ENCODE measurements around the gene FARSB.
A peak's percentile ranks its signal among the peaks of the same experiment; 100 is the strongest.
"Not testable (repeated sequence)": the region's sequence is repeated elsewhere in the genome, so short reads cannot be mapped to it uniquely, and the experiment has no call there.

Gene FARSB

GRCh38 chr2:222603501-222603900 lies 52.4 kb downstream of the FARSB start:
- DNase-seq: no peak

GRCh38 chr2:222598611-222599010 lies 57.3 kb downstream of the FARSB start:
- no peak for DNase-seq

GRCh38 chr2:222595581-222595980 lies 60.3 kb downstream of the FARSB start:
- DNase-seq: no peak

- no peak for DNase-seq
Observed at GRCh38 chr2:222594679-222595078, 61.2 kb downstream of the FARSB start.

GRCh38 chr2:222592176-222592575 lies 63.7 kb downstream of the FARSB start:
- DNase-seq: no peak

GRCh38 chr2:222591661-222592060 lies 64.2 kb downstream of the FARSB start:
- DNase-seq: no peak

- not testable (repeated sequence) for DNase-seq
Observed at GRCh38 chr2:222584589-222584988, 71.3 kb downstream of the FARSB start.

GRCh38 chr2:222582928-222583327 lies 73.0 kb downstream of the FARSB start:
- no peak for DNase-seq

GRCh38 chr2:222577341-222577740 lies 78.6 kb downstream of the FARSB start:
- no peak for DNase-seq

GRCh38 chr2:222576171-222577081 lies 79.5 kb downstream of the FARSB start:
- DNase-seq: no peak

GRCh38 chr2:222575618-222576017 lies 80.3 kb downstream of the FARSB start:
- no peak for DNase-seq

- no peak for DNase-seq
Observed at GRCh38 chr2:222572751-222573174, 83.1 kb downstream of the FARSB start.

GRCh38 chr2:222572264-222572721 lies 83.6 kb downstream of the FARSB start:
- DNase-seq: no peak

- no peak for DNase-seq
Observed at GRCh38 chr2:222569826-222570225, 86.1 kb downstream of the FARSB start.

- DNase-seq: no peak
Observed at GRCh38 chr2:222568865-222569264, 87.0 kb downstream of the FARSB start.

GRCh38 chr2:222566229-222566628 lies 89.7 kb downstream of the FARSB start:
- no peak for DNase-seq

- DNase-seq: no peak
Observed at GRCh38 chr2:222563936-222564335, 92.0 kb downstream of the FARSB start.

- DNase-seq: no peak
Observed at GRCh38 chr2:222563106-222563718, 92.7 kb downstream of the FARSB start.

- DNase-seq: peak; percentile 54
Observed at GRCh38 chr2:222561817-222562645, 93.9 kb downstream of the FARSB start.

GRCh38 chr2:222561151-222561550 lies 94.7 kb downstream of the FARSB start:
- DNase-seq: no peak

- no peak for DNase-seq
Observed at GRCh38 chr2:222554517-222554916, 101.4 kb downstream of the FARSB start.

- DNase-seq: no peak
Observed at GRCh38 chr2:222548992-222549391, 106.9 kb downstream of the FARSB start.

- DNase-seq: no peak
Observed at GRCh38 chr2:222547083-222547482, 108.8 kb downstream of the FARSB start.
